HUES48 (cell line): ENCODE data around the gene ANKRD24.
"Not testable (repeated sequence)": the region's sequence is repeated elsewhere in the genome, so short reads cannot be mapped to it uniquely, and the experiment has no call there.

Source experiments
- H3K27ac ChIP-seq: one replicate; pipeline ENCODE4 v1.7.0; 2013; ENCODE audit warnings: low read depth, low read length, inconsistent platforms
- H3K27me3 ChIP-seq: 2 replicates; pipeline ENCODE4 v1.6.1; 2013; ENCODE audit warnings: mild to moderate bottlenecking, low read length; ENCODE audit not compliant: control insufficient read depth, insufficient read depth
- H3K36me3 ChIP-seq: 2 replicates; pipeline ENCODE4 v1.6.1; 2013; ENCODE audit warnings: low read length; ENCODE audit not compliant: control insufficient read depth, insufficient read depth
- H3K4me1 ChIP-seq: 2 replicates; pipeline ENCODE4 v1.6.1; 2013; ENCODE audit warnings: mild to moderate bottlenecking, low read length; ENCODE audit not compliant: control insufficient read depth, insufficient read depth
- H3K4me3 ChIP-seq: 2 replicates; pipeline ENCODE4 v1.5.1; 2013; ENCODE audit warnings: mild to moderate bottlenecking, low read depth, low read length
- H3K9ac ChIP-seq: 2 replicates; pipeline ENCODE4 v1.6.1; 2013; ENCODE audit warnings: mild to moderate bottlenecking, low read depth, low read length, moderate library complexity
- H3K9me3 ChIP-seq: 2 replicates; pipeline ENCODE4 v1.6.1; 2013; ENCODE audit warnings: low read length; ENCODE audit not compliant: control insufficient read depth, insufficient read depth

ANKRD24 gene

GRCh38 chr19:4220188-4220587 lies 37.7 kb downstream of the ANKRD24 start:
- H3K4me1 ChIP-seq: no peaks in the 10 kb centered on the region
- peaks cover 15% of the 10 kb centered on the region; the same call in 1 of the 2 replicates for H3K36me3 ChIP-seq

GRCh38 chr19:4224470-4224869 lies 42.0 kb downstream of the ANKRD24 start:
- no peaks in the 10 kb centered on the region for H3K9me3 ChIP-seq
- H3K4me3 ChIP-seq: no peak overlapping the region
- no peak overlapping the region for H3K9ac ChIP-seq
- peaks cover 15% of the 10 kb centered on the region; the same call in 1 of the 2 replicates for H3K36me3 ChIP-seq
- no peak overlapping the region for H3K27ac ChIP-seq
- peaks cover 6% of the 10 kb centered on the region; the same call in 1 of the 2 replicates for H3K27me3 ChIP-seq
- no peaks in the 10 kb centered on the region; the same call in 1 of the 2 replicates for H3K4me1 ChIP-seq

More at GRCh38 chr19:4220188-4220587, 37.7 kb downstream of the ANKRD24 start:
- H3K9me3 ChIP-seq: no peaks in the 10 kb centered on the region
- H3K27me3 ChIP-seq: no peaks in the 10 kb centered on the region
- H3K9ac ChIP-seq: no peak overlapping the region
- no peak overlapping the region for H3K27ac ChIP-seq
- H3K4me3 ChIP-seq: no peak overlapping the region

DNA sequence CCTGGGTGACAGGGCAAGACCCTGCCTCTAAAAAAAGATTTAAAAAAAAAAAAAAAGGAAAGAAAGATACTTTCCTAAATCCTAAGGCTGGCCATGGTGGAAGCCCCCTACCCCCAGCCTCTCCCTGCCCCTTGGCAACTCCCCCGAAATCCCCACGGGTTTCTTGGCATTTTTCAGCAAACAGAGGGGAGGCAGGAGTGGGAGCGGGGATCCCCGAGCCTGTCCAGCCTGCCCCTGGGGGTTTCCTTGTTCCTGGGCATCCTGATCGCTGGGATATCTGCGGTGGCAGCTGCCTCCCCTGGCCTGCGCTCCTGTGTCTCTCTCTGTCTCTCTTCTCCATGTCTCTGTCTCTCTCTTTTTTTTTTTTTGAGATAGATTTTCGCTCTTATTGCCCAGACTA lies 43.4 kb downstream of the ANKRD24 start:
- peaks cover 6% of the 10 kb centered on the region; the same call in 1 of the 2 replicates for H3K27me3 ChIP-seq
- no peak overlapping the region for H3K9ac ChIP-seq
- no peak overlapping the region for H3K27ac ChIP-seq
- no peaks in the 10 kb centered on the region; the same call in 1 of the 2 replicates for H3K4me1 ChIP-seq
- H3K9me3 ChIP-seq: no peaks in the 10 kb centered on the region
- peaks cover 11% of the 10 kb centered on the region; the same call in 1 of the 2 replicates for H3K36me3 ChIP-seq
- H3K4me3 ChIP-seq: no peak overlapping the region

- Histone ChIP-seq H3K27ac (no peak overlapping the region), H3K36me3 (peaks cover 5% of the 10 kb centered on the region; the same call in 1 of the 2 replicates), H3K4me1 (no peaks in the 10 kb centered on the region; the same call in 1 of the 2 replicates), H3K4me3 (no peak overlapping the region), H3K9ac (no peak overlapping the region), H3K27me3 (peaks cover 6% of the 10 kb centered on the region; the same call in 1 of the 2 replicates), H3K9me3 (no peaks in the 10 kb centered on the region)
These were observed 45.3 kb downstream of the ANKRD24 start for GRCh38 chr19:4227771-4228170.

- no peak overlapping the region for H3K9ac ChIP-seq
- no peaks in the 10 kb centered on the region for H3K9me3 ChIP-seq
- H3K27ac ChIP-seq: no peak overlapping the region
- H3K36me3 ChIP-seq: peaks cover 5% of the 10 kb centered on the region; the same call in 1 of the 2 replicates
- no peak overlapping the region for H3K4me3 ChIP-seq
- no peaks in the 10 kb centered on the region; the same call in 1 of the 2 replicates for H3K4me1 ChIP-seq
- H3K27me3 ChIP-seq: peaks cover 6% of the 10 kb centered on the region; the same call in 1 of the 2 replicates
These were observed 46.3 kb downstream of the ANKRD24 start for GRCh38 chr19:4228765-4229178.

- H3K27ac ChIP-seq: peak within 1 kb of the TSS; percentile 7
- H3K36me3 ChIP-seq: peaks cover 3% of the 10 kb centered on the region; the same call in 1 of the 2 replicates
- no peaks in the 10 kb centered on the region; the same call in 1 of the 2 replicates for H3K4me1 ChIP-seq
- no peak within 1 kb of the TSS for H3K4me3 ChIP-seq
- H3K9ac ChIP-seq: no peak within 1 kb of the TSS
- no peaks in the 10 kb centered on the region for H3K9me3 ChIP-seq
- H3K27me3 ChIP-seq: peaks cover 6% of the 10 kb centered on the region; the same call in 1 of the 2 replicates
These were observed 46.9 kb downstream of the ANKRD24 start, which contains the start of gene EBI3 for GRCh38 chr19:4229179-4229931. EBI3 (plus strand) TSS chr19:4229523; CDS start chr19:4229551, 28 bp downstream.

GRCh38 chr19:4230237-4230636 lies 47.7 kb downstream of the ANKRD24 start:
- H3K9me3 ChIP-seq, H3K4me3 ChIP-seq, H3K27me3 ChIP-seq, H3K4me1 ChIP-seq, H3K27ac ChIP-seq, H3K36me3 ChIP-seq, H3K9ac ChIP-seq: not testable (repeated sequence)

- not testable (repeated sequence) for H3K9me3 ChIP-seq, H3K4me3 ChIP-seq, H3K27ac ChIP-seq, H3K4me1 ChIP-seq, H3K27me3 ChIP-seq, H3K36me3 ChIP-seq, H3K9ac ChIP-seq
These were observed 49.0 kb downstream of the ANKRD24 start for GRCh38 chr19:4231521-4231920.

GRCh38 chr19:4232139-4232538 lies 49.6 kb downstream of the ANKRD24 start:
- H3K27me3 ChIP-seq, H3K9me3 ChIP-seq: not testable (repeated sequence)

GRCh38 chr19:4232614-4233281 lies 50.3 kb downstream of the ANKRD24 start:
- no peaks in the 10 kb centered on the region for H3K36me3 ChIP-seq
- H3K9ac ChIP-seq: no peak overlapping the region
- H3K27ac ChIP-seq: no peak overlapping the region
- H3K27me3 ChIP-seq: peaks cover 6% of the 10 kb centered on the region; the same call in 1 of the 2 replicates
- H3K9me3 ChIP-seq: no peaks in the 10 kb centered on the region
- no peaks in the 10 kb centered on the region; the same call in 1 of the 2 replicates for H3K4me1 ChIP-seq
- no peak overlapping the region for H3K4me3 ChIP-seq

More at GRCh38 chr19:4232139-4232538, 49.6 kb downstream of the ANKRD24 start:
- not testable (repeated sequence) for H3K36me3 ChIP-seq, H3K4me1 ChIP-seq, H3K9ac ChIP-seq, H3K27ac ChIP-seq, H3K4me3 ChIP-seq
